ENCODE data around the gene SPSB3.

GRCh38 chr16:1752853-1753252 lies 29.5 kb downstream of the SPSB3 start:
- TF ChIP-seq CTCF (IDR thresholded peaks at IDR 0.05 in 4 of 5, conservative IDR thresholded peaks at IDR 0.05 in 1 of 5) (no peak), POLR2A (IDR thresholded peaks at IDR 0.05) (no peak)

Measured in gastrocnemius medialis (tissue), 4 donors.